NCI-H510A (cell line): Measurements from ENCODE around the gene CEP112.
A peak's percentile ranks its signal among the peaks of the same experiment; 100 is the strongest.

Experiments used
- DNase-seq: peaks from one replicate; lab custom pipeline; 2025; lab: John Stamatoyannopoulos, UW

Gene CEP112

GRCh38 chr17:66063686-66064085, 128.2 kb downstream of the CEP112 start:
- DNase-seq: no peak

- no peak for DNase-seq
These were observed 135.8 kb downstream of the CEP112 start for GRCh38 chr17:66056148-66056547.

GRCh38 chr17:66054242-66054641, 137.7 kb downstream of the CEP112 start:
- no peak for DNase-seq

- no peak for DNase-seq
These were observed 147.8 kb downstream of the CEP112 start for GRCh38 chr17:66044083-66044482.

GRCh38 chr17:66043419-66043818, 148.5 kb downstream of the CEP112 start:
- no peak for DNase-seq

GRCh38 chr17:66040402-66040801, 151.5 kb downstream of the CEP112 start:
- no peak for DNase-seq

GRCh38 chr17:66038125-66038524, 153.8 kb downstream of the CEP112 start:
- no peak for DNase-seq

- no peak for DNase-seq
These were observed 154.7 kb downstream of the CEP112 start for GRCh38 chr17:66037221-66037620.

GRCh38 chr17:66032082-66032712, 159.7 kb downstream of the CEP112 start:
- no peak for DNase-seq

- no peak for DNase-seq
These were observed 166.4 kb downstream of the CEP112 start for GRCh38 chr17:66025551-66025950.

- DNase-seq: no peak
These were observed 170.2 kb downstream of the CEP112 start for GRCh38 chr17:66021757-66022156.

GRCh38 chr17:66018786-66019185, 173.1 kb downstream of the CEP112 start:
- no peak for DNase-seq

- no peak for DNase-seq
These were observed 175.7 kb downstream of the CEP112 start for GRCh38 chr17:66016231-66016630.

- no peak for DNase-seq
These were observed 183.3 kb downstream of the CEP112 start for GRCh38 chr17:66008680-66009079.

GRCh38 chr17:66006654-66007053, 185.3 kb downstream of the CEP112 start:
- no peak for DNase-seq

GRCh38 chr17:66002812-66003211, 189.1 kb downstream of the CEP112 start:
- no peak for DNase-seq

- DNase-seq: no peak
These were observed 189.8 kb downstream of the CEP112 start for GRCh38 chr17:66002063-66002585.

GRCh38 chr17:66000216-66000615, 191.7 kb downstream of the CEP112 start:
- no peak for DNase-seq

- no peak for DNase-seq
These were observed 193.3 kb downstream of the CEP112 start for GRCh38 chr17:65998675-65999074.

- DNase-seq: no peak
These were observed 197.3 kb downstream of the CEP112 start for GRCh38 chr17:65994679-65995078.

- no peak for DNase-seq
These were observed 197.8 kb downstream of the CEP112 start for GRCh38 chr17:65994114-65994513.

GRCh38 chr17:65990593-65990992, 201.3 kb downstream of the CEP112 start:
- no peak for DNase-seq

GRCh38 chr17:65988451-65988850, 203.5 kb downstream of the CEP112 start:
- no peak for DNase-seq

GRCh38 chr17:65987988-65988387, 203.9 kb downstream of the CEP112 start:
- DNase-seq: peak; percentile 16
